CD14-positive monocyte (primary cell): ENCODE measurements around the gene GSTT4. TPM values are rescaled to one million over a fixed set of nuclear protein-coding genes. Genes with fewer than 3 reads are reported as not detected.

Source experiments
- DNase-seq, 3 donors: peaks; one replicate each; pipeline ENCODE4 v3.0.0-alpha.2; 2011 to 2022
- H2AFZ ChIP-seq: 2 replicates; pipeline ENCODE4 v1.6.0; 2012; ENCODE audit warnings: mild to moderate bottlenecking, low read depth, low read length, inconsistent platforms; ENCODE audit not compliant: insufficient read depth, poor library complexity, severe bottlenecking
- H3K27ac ChIP-seq, 2 donors: 1 replicate in 1 of 2; 2 replicates in 1 of 2; pipeline ENCODE4 v1.5.1; 2012 to 2013; ENCODE audit warnings: low read length in 2 of 2, control low read depth in 1 of 2, inconsistent platforms in 1 of 2, low read depth in 1 of 2, mild to moderate bottlenecking in 1 of 2
- H3K27me3 ChIP-seq, 2 donors: one replicate each; pipeline versions ENCODE4 v1.6.0 to v1.6.1; 2011 to 2013; ENCODE audit warnings: low read length in 2 of 2; ENCODE audit not compliant: control insufficient read depth in 2 of 2, insufficient read depth in 2 of 2
- H3K36me3 ChIP-seq, 2 donors: replicated peaks in 1 of 2; 1 replicate in 1 of 2; 2 replicates in 1 of 2; pipeline versions ENCODE4 v1.5.1 to v1.6.1; 2012 to 2013; ENCODE audit warnings: low read length in 2 of 2, control low read depth in 1 of 2, inconsistent platforms in 1 of 2, mild to moderate bottlenecking in 1 of 2; ENCODE audit not compliant: insufficient read depth in 2 of 2, control insufficient read depth in 1 of 2
- H3K4me1 ChIP-seq, 2 donors: 1 replicate in 1 of 2; 2 replicates in 1 of 2; pipeline versions ENCODE4 v1.5.1 to v1.6.1; 2012 to 2013; ENCODE audit warnings: low read length in 2 of 2, control low read depth in 1 of 2, inconsistent platforms in 1 of 2, mild to moderate bottlenecking in 1 of 2, moderate library complexity in 1 of 2; ENCODE audit not compliant: insufficient read depth in 2 of 2, control insufficient read depth in 1 of 2
- H3K4me2 ChIP-seq: replicated peaks from 2 replicates; pipeline ENCODE3; 2012; ENCODE audit warnings: low read length, moderate library complexity, mild to moderate bottlenecking; ENCODE audit not compliant: poor library complexity, severe bottlenecking; ENCODE audit errors: extremely low read depth
- H3K4me3 ChIP-seq, 3 experiments: fragments of 200-600 bp in 1 of 3; sonication (generic) in 1 of 3; replicated peaks in 1 of 3; 1 replicate in 2 of 3; 2 replicates in 1 of 3; pipeline ENCODE4 v1.5.1; 2011 to 2013; ENCODE audit warnings: low read length in 3 of 3, mild to moderate bottlenecking in 3 of 3, control low read depth in 2 of 3, low read depth in 2 of 3, inconsistent platforms in 1 of 3, moderate library complexity in 1 of 3
- H3K79me2 ChIP-seq: 2 replicates; pipeline ENCODE4 v1.6.0; 2012; ENCODE audit warnings: mild to moderate bottlenecking, control low read depth, inconsistent platforms, low read length, moderate library complexity; ENCODE audit not compliant: insufficient read depth
- H3K9ac ChIP-seq: 2 replicates; pipeline ENCODE4 v1.6.0; 2017; ENCODE audit warnings: low read length, mild to moderate bottlenecking; ENCODE audit not compliant: insufficient read depth, poor library complexity, severe bottlenecking
- H3K9me3 ChIP-seq, 2 donors: replicated peaks in 1 of 2; 1 replicate in 1 of 2; 2 replicates in 1 of 2; pipeline versions ENCODE4 v1.5.1 to v1.6.1; 2012 to 2013; ENCODE audit warnings: low read length in 2 of 2, control low read depth in 1 of 2; ENCODE audit not compliant: control insufficient read depth in 1 of 2, insufficient read depth in 1 of 2
- H4K20me1 ChIP-seq: 2 replicates; pipeline ENCODE4 v1.6.0; 2012; ENCODE audit warnings: mild to moderate bottlenecking, low read length, control low read depth, moderate library complexity; ENCODE audit not compliant: insufficient read depth
- H3K27ac Mint-ChIP-seq, 7 donors: one replicate each; pipeline ENCODE4 v1.8.0; 2020; ENCODE audit warnings: mild to moderate bottlenecking in 7 of 7, mixed read lengths in 7 of 7, moderate library complexity in 6 of 7, inconsistent platforms in 2 of 7
- H3K27me3 Mint-ChIP-seq, 3 donors: one replicate each; pipeline ENCODE4 v1.8.0; 2021 to 2022; ENCODE audit warnings: low read depth in 3 of 3, mild to moderate bottlenecking in 3 of 3, mixed read lengths in 3 of 3, moderate library complexity in 3 of 3, inconsistent platforms in 1 of 3
- H3K36me3 Mint-ChIP-seq, 2 donors: one replicate each; pipeline ENCODE4 v1.8.0; 2020; ENCODE audit warnings: mixed read lengths in 2 of 2, inconsistent platforms in 1 of 2, mild to moderate bottlenecking in 1 of 2
- H3K4me1 Mint-ChIP-seq: one replicate; pipeline ENCODE4 v1.8.0; 2020; ENCODE audit warnings: mild to moderate bottlenecking, mixed read lengths
- H3K4me3 Mint-ChIP-seq, 2 donors: one replicate each; pipeline ENCODE4 v1.8.0; 2020; ENCODE audit warnings: mild to moderate bottlenecking in 2 of 2, mixed read lengths in 2 of 2, moderate library complexity in 1 of 2
- H3K9me3 Mint-ChIP-seq, 7 donors: one replicate each; pipeline ENCODE4 v1.8.0; 2020 to 2022; ENCODE audit warnings: mixed read lengths in 7 of 7, mild to moderate bottlenecking in 6 of 7, moderate library complexity in 6 of 7, inconsistent platforms in 2 of 7
- CTCF ChIP-seq: fragments of 200-600 bp; IDR thresholded peaks from one replicate; pipeline ENCODE4 v1.8.0; 2022; ENCODE audit warnings: antibody characterized with exemption, mild to moderate bottlenecking
- WGBS: methylation state at CpG from one replicate; pipeline ENCODE4 v1.1.5; 2013; ENCODE audit warnings: missing lambda C conversion rate; ENCODE audit not compliant: insufficient coverage; 5-methylcytosine and 5-hydroxymethylcytosine counted together
- intact Hi-C, 2 donors: fragments of 100-400 bp; cut with micrococcal nuclease; formaldehyde crosslinking; loops; one replicate each; pipeline versions ENCODE4 v1.15.0 to v1.15.1; 2023
- polyA plus RNA-seq, 3 donors: library from polyadenylated mRNA; depleted of rRNA in 1 of 3; unstranded in 2 of 3; stranded (reverse) in 1 of 3; fragments of 300-500 nt in 2 of 3; fragments of >200 nt in 1 of 3; fragmentation: Illumina TruSeq in 2 of 3; gene quantifications; 1 replicate in 2 of 3; 2 replicates in 1 of 3; pipeline ENCODE4 v1.2.3, GENCODE V29; 2012 to 2021

Gene GSTT4
- polyA plus RNA-seq, 3 donors = not detected

DNA sequence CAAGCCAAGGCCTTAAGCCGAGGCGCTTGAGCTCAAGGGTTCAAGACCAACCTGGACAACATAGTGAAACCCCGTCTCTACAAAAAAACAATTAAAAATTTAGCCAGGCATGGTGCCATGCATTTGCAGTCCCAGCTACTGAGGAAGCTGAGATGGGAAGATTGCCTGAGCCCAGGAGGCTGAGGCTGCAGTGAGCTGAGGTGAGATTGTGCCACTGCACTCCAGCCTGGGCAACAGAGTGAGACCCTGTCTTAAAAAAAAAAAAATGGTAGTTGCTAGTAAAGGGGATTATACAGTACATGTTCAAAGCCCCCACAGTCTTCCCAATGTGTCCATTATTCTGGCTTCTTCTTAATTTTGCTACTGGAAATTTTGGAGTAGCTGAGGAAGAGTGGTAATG lies 24.1 kb upstream of the GSTT4 start:
- no peak for DNase-seq
- Histone ChIP-seq H4K20me1 (no peaks in the 10 kb centered on the region), H2AFZ (no peak overlapping the region), H3K4me1 (no peaks in the 10 kb centered on the region), H3K27ac (no peak overlapping the region), H3K4me2 (no peak overlapping the region), H3K79me2 (peaks cover 26% of the 10 kb centered on the region), H3K9me3 (no peaks in the 10 kb centered on the region), H3K4me3 (no peak overlapping the region), H3K9ac (no peak overlapping the region), H3K36me3 (peaks cover 9 to 22% of the 10 kb centered on the region in 2 donors), H3K27me3 (no peaks in the 10 kb centered on the region)
- H3K4me3 Mint-ChIP-seq = no peak overlapping the region
- H3K27me3 Mint-ChIP-seq = peaks cover 0 to 1% (median 0%) of the 10 kb centered on the region in 3 donors
- peaks cover 18 to 22% of the 10 kb centered on the region in 2 donors for H3K36me3 Mint-ChIP-seq
- no peak for TF ChIP-seq CTCF
- WGBS = no CpG with 5 or more reads among the region's 3 CpGs
- H3K9me3 Mint-ChIP-seq = peaks cover 0 to 4% (median 0%) of the 10 kb centered on the region in 7 donors
- peaks cover 8% of the 10 kb centered on the region for H3K4me1 Mint-ChIP-seq
- no peak overlapping the region for H3K27ac Mint-ChIP-seq
- intact Hi-C loops = no loop called here

GRCh38 chr22:24028533-24028932 lies 23.3 kb upstream of the GSTT4 start:
- intact Hi-C loops = no loop called here
- Histone ChIP-seq H3K27me3 (no peaks in the 10 kb centered on the region), H3K27ac (no peak overlapping the region), H3K4me3 (no peak overlapping the region), H3K4me1 (no peaks in the 10 kb centered on the region), H3K79me2 (peaks cover 22% of the 10 kb centered on the region), H3K36me3 (peaks cover 9 to 22% of the 10 kb centered on the region in 2 donors), H2AFZ (no peak overlapping the region), H3K4me2 (no peak overlapping the region), H4K20me1 (no peaks in the 10 kb centered on the region), H3K9me3 (no peaks in the 10 kb centered on the region), H3K9ac (no peak overlapping the region)
- H3K4me3 Mint-ChIP-seq = no peak overlapping the region
- H3K27me3 Mint-ChIP-seq = peaks cover 0 to 1% (median 0%) of the 10 kb centered on the region in 3 donors
- no peak for DNase-seq
- peaks cover 18 to 23% of the 10 kb centered on the region in 2 donors for H3K36me3 Mint-ChIP-seq
- H3K4me1 Mint-ChIP-seq = peaks cover 5% of the 10 kb centered on the region
- WGBS = 43% methylated on average over 1 of the region's 2 CpGs
- peaks cover 0 to 6% (median 0%) of the 10 kb centered on the region in 7 donors for H3K9me3 Mint-ChIP-seq
- TF ChIP-seq CTCF = no peak
- no peak overlapping the region for H3K27ac Mint-ChIP-seq
